HCT116 (cell line): ENCODE data around the gene TUBGCP5. TPM values are rescaled to one million over a fixed set of nuclear protein-coding genes. Genes with fewer than 3 reads are reported as not detected.
A peak's percentile ranks its signal among the peaks of the same experiment; 100 is the strongest.

Experiments
- ATAC-seq: fragments of 200-7000 bp; cut with Tn5 transposase; 2 replicates; pipeline ENCODE4 v1.9.1; 2020; ENCODE audit warnings: mild to moderate bottlenecking, moderate library complexity
- BruUV-seq: library from RNA; stranded (reverse); fragments of 400-500 nt; replicated peaks from 2 replicates; lab custom pipeline; 2021; lab: Mats Ljungman, UMichigan
- CTCF ChIA-PET: fragments of 300-600 bp; sonication (Branson Sonifier 250); formaldehyde crosslinking; loops from one replicate; lab custom pipeline; 2021; ENCODE audit warnings: antibody characterized with exemption; lab: Charles Lee
- POLR2A ChIA-PET: fragments of 300-600, 350-600 bp; sonication (Branson Sonifier 250); formaldehyde crosslinking; loops from one replicate; lab custom pipeline; 2021; ENCODE audit warnings: antibody characterized with exemption; lab: Charles Lee
- RAD21 ChIA-PET, 2 experiments: fragments of 300-600 bp; sonication (Branson Sonifier 250); formaldehyde crosslinking; loops; one replicate each; lab custom pipeline; 2023; ENCODE audit warnings: low total read pairs in 2 of 2; ENCODE audit not compliant: uncharacterized antibody in 2 of 2, unreplicated experiment in 2 of 2, low non-redundant PET in 1 of 2; lab: Charles Lee
- DNase-seq: peaks from one replicate; pipeline ENCODE4 v3.0.0-alpha.2; 2010; ENCODE audit warnings: low read depth, low spot score
- H2AFZ ChIP-seq: fragments of 200-600 bp; shearing (Covaris generic), sonication (generic); 2 replicates; pipeline ENCODE4 v1.6.1; 2017; ENCODE audit warnings: low read depth, mixed run types, mixed read lengths, antibody characterized with exemption, low read length; ENCODE audit not compliant: poor library complexity, severe bottlenecking
- H3K27ac ChIP-seq: 2 replicates; pipeline ENCODE4 v1.5.1; 2012; ENCODE audit warnings: low read depth, low read length
- H3K27me3 ChIP-seq: fragments of 200-600 bp; sonication (generic); 2 replicates; pipeline ENCODE4 v1.6.1; 2016; ENCODE audit warnings: mixed run types, low read length, mixed read lengths; ENCODE audit not compliant: insufficient read depth
- H3K36me3 ChIP-seq, 2 experiments: fragments of 200-500 bp in 1 of 2; fragments of 200-600 bp in 1 of 2; sonication (Bioruptor generic) in 1 of 2; sonication (generic) in 1 of 2; 2 replicates each; pipeline versions ENCODE4 v1.5.1 to v1.6.1; 2014 to 2016; ENCODE audit warnings: low read length in 2 of 2, inconsistent platforms in 1 of 2, mixed read lengths in 1 of 2, mixed run types in 1 of 2; ENCODE audit not compliant: insufficient read depth in 2 of 2, control insufficient read depth in 1 of 2
- H3K4me1 ChIP-seq, 2 experiments: fragments of 200-600 bp in 1 of 2; sonication (generic) in 1 of 2; 2 replicates each; pipeline versions ENCODE4 v1.5.1 to v1.6.1; 2012 to 2017; ENCODE audit warnings: low read length in 2 of 2, inconsistent platforms in 1 of 2, mild to moderate bottlenecking in 1 of 2, mixed read lengths in 1 of 2, mixed run types in 1 of 2, moderate library complexity in 1 of 2; ENCODE audit not compliant: insufficient read depth in 2 of 2, control insufficient read depth in 1 of 2
- H3K4me2 ChIP-seq: fragments of 200-600 bp; sonication (generic); 2 replicates; pipeline ENCODE4 v1.6.1; 2017; ENCODE audit warnings: mixed run types, low read length, mixed read lengths
- H3K4me3 ChIP-seq, 2 experiments: fragments of 200-600 bp in 1 of 2; sonication (generic) in 1 of 2; replicated peaks in 1 of 2; 2 replicates each; pipeline ENCODE4 v1.5.1; 2011 to 2016; ENCODE audit warnings: low read length in 2 of 2, control low read depth in 1 of 2, low read depth in 1 of 2, mild to moderate bottlenecking in 1 of 2, mixed read lengths in 1 of 2, mixed run types in 1 of 2
- H3K79me2 ChIP-seq: fragments of 200-600 bp; sonication (generic); 2 replicates; pipeline ENCODE4 v1.6.1; 2017; ENCODE audit warnings: mild to moderate bottlenecking, mixed run types, low read length, moderate library complexity, mixed read lengths; ENCODE audit not compliant: insufficient read depth
- H3K9ac ChIP-seq: fragments of 200-600 bp; sonication (generic); 2 replicates; pipeline ENCODE4 v1.6.1; 2016; ENCODE audit warnings: low read length, mixed read lengths
- H3K9me2 ChIP-seq: fragments of 200-600 bp; sonication (generic), shearing (Covaris generic); 2 replicates; pipeline ENCODE4 v1.6.1; 2017; ENCODE audit warnings: mixed run types, mild to moderate bottlenecking, moderate library complexity; ENCODE audit not compliant: insufficient read depth
- H3K9me3 ChIP-seq, 2 experiments: fragments of 200-500 bp in 1 of 2; fragments of 200-600 bp in 1 of 2; sonication (Bioruptor generic) in 1 of 2; sonication (generic) in 1 of 2; 2 replicates each; pipeline ENCODE4 v1.6.1; 2014 to 2017; ENCODE audit warnings: low read length in 2 of 2, mixed read lengths in 2 of 2, inconsistent platforms in 1 of 2, low read depth in 1 of 2, mild to moderate bottlenecking in 1 of 2, mixed run types in 1 of 2, moderate library complexity in 1 of 2; ENCODE audit not compliant: control insufficient read depth in 1 of 2, insufficient read depth in 1 of 2
- H4K20me1 ChIP-seq: fragments of 200-600 bp; sonication (generic), shearing (Covaris generic); 2 replicates; pipeline ENCODE4 v1.6.1; 2017; ENCODE audit warnings: mixed run types, mild to moderate bottlenecking, moderate library complexity; ENCODE audit not compliant: insufficient read depth
- CBX3 ChIP-seq: IDR thresholded peaks from 2 replicates; pipeline ENCODE4 v1.6.1; 2012; ENCODE audit warnings: low read depth
- CTCF ChIP-seq, 3 experiments: fragments of 200-600 bp in 1 of 3; sonication (generic) in 1 of 3; IDR thresholded peaks in 2 of 3; conservative IDR thresholded peaks in 1 of 3; 2 replicates each; pipeline ENCODE4 v1.5.1; 2012 to 2017; ENCODE audit warnings: low read depth in 2 of 3, low read length in 2 of 3, antibody characterized with exemption in 1 of 3, borderline replicate concordance in 1 of 3, control low read depth in 1 of 3, mild to moderate bottlenecking in 1 of 3, mixed read lengths in 1 of 3, mixed run types in 1 of 3, moderate library complexity in 1 of 3; ENCODE audit not compliant: insufficient read depth in 1 of 3
- EGR1 ChIP-seq: IDR thresholded peaks from 2 replicates; pipeline ENCODE4 v1.6.1; 2012; ENCODE audit warnings: low read depth
- EZH2 ChIP-seq: fragments of 200-600 bp; sonication (generic); IDR thresholded peaks from 2 replicates; pipeline ENCODE4 v1.6.1; 2017; ENCODE audit warnings: antibody characterized with exemption, mixed run types
- EZH2phosphoT487 ChIP-seq: fragments of 200-600 bp; IDR thresholded peaks from 2 replicates; pipeline ENCODE4 v1.6.1; 2018; ENCODE audit warnings: antibody characterized with exemption, borderline replicate concordance
- JUND ChIP-seq: IDR thresholded peaks from 2 replicates; pipeline ENCODE4 v1.6.1; 2012
- POLR2AphosphoS5 ChIP-seq: IDR thresholded peaks from 2 replicates; pipeline ENCODE4 v1.6.1; 2011; ENCODE audit warnings: mild to moderate bottlenecking, low read depth, low read length, moderate library complexity
- REST ChIP-seq: IDR thresholded peaks from 2 replicates; pipeline ENCODE4 v1.6.1; 2012; ENCODE audit warnings: low read depth
- SIN3A ChIP-seq: IDR thresholded peaks from 2 replicates; pipeline ENCODE4 v1.6.1; 2012; ENCODE audit warnings: low read depth
- SP1 ChIP-seq: IDR thresholded peaks from 2 replicates; pipeline ENCODE4 v1.6.1; 2012; ENCODE audit warnings: low read depth
- SRF ChIP-seq: IDR thresholded peaks from 2 replicates; pipeline ENCODE4 v1.6.1; 2012; ENCODE audit warnings: low read depth
- YY1 ChIP-seq: IDR thresholded peaks from 2 replicates; pipeline ENCODE4 v1.6.1; 2011; ENCODE audit warnings: low read length, low read depth, moderate library complexity, mild to moderate bottlenecking; ENCODE audit not compliant: insufficient replicate concordance; ENCODE audit errors: extremely low read depth
- ZFX ChIP-seq: fragments of 450-650 bp; IDR thresholded peaks from 2 replicates; pipeline ENCODE4 v1.6.1; 2017
- ZNF274 ChIP-seq: fragments of 200-500 bp; sonication (Bioruptor generic); IDR thresholded peaks from 2 replicates; pipeline ENCODE4 v1.6.1; 2014; ENCODE audit warnings: mild to moderate bottlenecking, low read depth, low read length, inconsistent platforms
- intact Hi-C: fragments of 100-400 bp; cut with micrococcal nuclease; formaldehyde crosslinking; loops from 2 replicates; pipeline ENCODE4 v1.10.0; 2022
- total RNA-seq: library from RNA; stranded (reverse); gene quantifications from one replicate; pipeline ENCODE4 v1.2.1, GENCODE V29; 2021; ENCODE audit not compliant: unreplicated experiment

TUBGCP5 gene
- total RNA-seq, 1 experiment from 2014 or later: 17.9 TPM

- no peak for DNase-seq
- Histone ChIP-seq H3K9ac (no peak overlapping the region), H3K4me3 (no peak overlapping the region), H3K27ac (no peak overlapping the region), H3K79me2 (peaks cover 98% of the 10 kb centered on the region), H3K9me2 (no peaks in the 10 kb centered on the region), H3K4me2 (peak overlapping the region; percentile 37; the same call in 1 of the 2 replicates), H3K36me3 (peaks cover 0 to 5% of the 10 kb centered on the region in 2 experiments; a peak in 1 of 4 replicates), H2AFZ (no peak overlapping the region), H4K20me1 (peaks cover 3% of the 10 kb centered on the region; the same call in 1 of the 2 replicates), H3K9me3 (peaks cover 0 to 6% of the 10 kb centered on the region in 2 experiments; a peak in 2 of 4 replicates), H3K27me3 (no peaks in the 10 kb centered on the region), H3K4me1 (peaks cover 0 to 12% of the 10 kb centered on the region in 2 experiments; a peak in 2 of 4 replicates)
- no peak for ATAC-seq
- intact Hi-C loops: no loop called here
- ChIA-PET CTCF (no interaction called here), RAD21 (no interaction called here), POLR2A (no interaction called here)
- BruUV-seq: no TSS peak
- TF ChIP-seq ZNF274 (no peak), EZH2phosphoT487 (no peak), YY1 (no peak), CTCF (IDR thresholded peaks at IDR 0.05 in 2 of 3, conservative IDR thresholded peaks at IDR 0.05 in 1 of 3; ENCODE audit: borderline replicate concordance in 1 of 3, insufficient read depth in 1 of 3, low read depth in 2 of 3, low read length in 2 of 3) (no peak)
These were observed 71.0 kb downstream of the TUBGCP5 start for GRCh38 chr15:22968366-22968765.

- Histone ChIP-seq H3K4me1 (peaks cover 0 to 12% of the 10 kb centered on the region in 2 experiments; a peak in 2 of 4 replicates), H3K9me3 (peaks cover 0 to 6% of the 10 kb centered on the region in 2 experiments; a peak in 2 of 4 replicates), H3K4me3 (no peak overlapping the region), H3K4me2 (no peak overlapping the region), H3K9ac (no peak overlapping the region), H3K79me2 (peaks cover 99% of the 10 kb centered on the region), H4K20me1 (peaks cover 3% of the 10 kb centered on the region; the same call in 1 of the 2 replicates), H2AFZ (no peak overlapping the region), H3K27me3 (no peaks in the 10 kb centered on the region), H3K36me3 (peaks cover 0 to 5% of the 10 kb centered on the region in 2 experiments; a peak in 1 of 4 replicates), H3K9me2 (no peaks in the 10 kb centered on the region), H3K27ac (no peak overlapping the region)
- CTCF ChIA-PET: no interaction called here
- intact Hi-C loops: no loop called here
- DNase-seq (no peak), ATAC-seq (no peak)
- BruUV-seq: no TSS peak
- POLR2A ChIA-PET: no interaction called here
- RAD21 ChIA-PET: no interaction called here
- no peak for TF ChIP-seq SP1
- TF ChIP-seq SIN3A: no peak
- TF ChIP-seq ZFX: no peak
- TF ChIP-seq EZH2: no peak
- no peak for TF ChIP-seq CBX3
- no peak for TF ChIP-seq JUND
- TF ChIP-seq EZH2phosphoT487: no peak
- no peak for TF ChIP-seq POLR2AphosphoS5
- TF ChIP-seq SRF: no peak
- no peak for TF ChIP-seq ZNF274
- TF ChIP-seq EGR1: no peak
- no peak for TF ChIP-seq REST
- no peak for TF ChIP-seq YY1
These were observed 72.1 kb downstream of the TUBGCP5 start for GRCh38 chr15:22967084-22967770.
